Measurements from ENCODE around the gene BCL11A.

DNA sequence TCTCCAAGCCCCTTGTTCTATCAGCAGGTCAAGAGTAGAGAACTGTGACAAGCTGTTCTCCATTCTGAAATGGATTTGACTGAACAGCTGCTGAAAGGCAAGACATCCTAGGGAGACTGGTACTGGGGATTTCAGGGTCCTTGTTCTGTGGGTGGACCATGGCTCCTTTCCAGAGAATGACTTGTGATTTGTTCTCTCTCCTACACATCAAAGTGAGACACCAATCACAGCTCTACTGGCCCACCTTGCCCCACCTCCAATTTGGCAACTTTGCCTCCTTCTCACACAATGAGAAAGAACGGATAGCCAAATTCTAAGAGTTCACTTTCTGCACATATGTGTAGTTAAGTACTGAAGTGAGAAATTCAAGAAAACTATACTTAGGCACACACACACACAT lies 67.4 kb downstream of the BCL11A start:
- TF ChIP-seq ZFP36 (IDR thresholded peaks at IDR 0.05; ENCODE audit: borderline replicate concordance, low read depth, low read length, partially characterized antibody) (no peak), ZNF121 (CRISPR knock-in tag; IDR thresholded peaks at IDR 0.05) (no peak), BHLHE40 (IDR thresholded peaks at IDR 0.05; ENCODE audit: low read length) (no peak), SP1 (IDR thresholded peaks at IDR 0.05) (no peak), SP1 (CRISPR knock-in tag; IDR thresholded peaks at IDR 0.05) (no peak), EP300 (IDR thresholded peaks at IDR 0.05; ENCODE audit: low read depth in 2 of 2, low read length in 2 of 2) (no peak), EP300 (CRISPR knock-in tag; IDR thresholded peaks at IDR 0.05; ENCODE audit: borderline replicate concordance) (no peak)
- TF ChIP-seq, protein P1, sequence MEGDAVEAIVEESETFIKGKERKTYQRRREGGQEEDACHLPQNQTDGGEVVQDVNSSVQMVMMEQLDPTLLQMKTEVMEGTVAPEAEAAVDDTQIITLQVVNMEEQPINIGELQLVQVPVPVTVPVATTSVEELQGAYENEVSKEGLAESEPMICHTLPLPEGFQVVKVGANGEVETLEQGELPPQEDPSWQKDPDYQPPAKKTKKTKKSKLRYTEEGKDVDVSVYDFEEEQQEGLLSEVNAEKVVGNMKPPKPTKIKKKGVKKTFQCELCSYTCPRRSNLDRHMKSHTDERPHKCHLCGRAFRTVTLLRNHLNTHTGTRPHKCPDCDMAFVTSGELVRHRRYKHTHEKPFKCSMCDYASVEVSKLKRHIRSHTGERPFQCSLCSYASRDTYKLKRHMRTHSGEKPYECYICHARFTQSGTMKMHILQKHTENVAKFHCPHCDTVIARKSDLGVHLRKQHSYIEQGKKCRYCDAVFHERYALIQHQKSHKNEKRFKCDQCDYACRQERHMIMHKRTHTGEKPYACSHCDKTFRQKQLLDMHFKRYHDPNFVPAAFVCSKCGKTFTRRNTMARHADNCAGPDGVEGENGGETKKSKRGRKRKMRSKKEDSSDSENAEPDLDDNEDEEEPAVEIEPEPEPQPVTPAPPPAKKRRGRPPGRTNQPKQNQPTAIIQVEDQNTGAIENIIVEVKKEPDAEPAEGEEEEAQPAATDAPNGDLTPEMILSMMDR (CRISPR knock-in tag; IDR thresholded peaks at IDR 0.05), result no peak
- TF ChIP-seq, protein P2, sequence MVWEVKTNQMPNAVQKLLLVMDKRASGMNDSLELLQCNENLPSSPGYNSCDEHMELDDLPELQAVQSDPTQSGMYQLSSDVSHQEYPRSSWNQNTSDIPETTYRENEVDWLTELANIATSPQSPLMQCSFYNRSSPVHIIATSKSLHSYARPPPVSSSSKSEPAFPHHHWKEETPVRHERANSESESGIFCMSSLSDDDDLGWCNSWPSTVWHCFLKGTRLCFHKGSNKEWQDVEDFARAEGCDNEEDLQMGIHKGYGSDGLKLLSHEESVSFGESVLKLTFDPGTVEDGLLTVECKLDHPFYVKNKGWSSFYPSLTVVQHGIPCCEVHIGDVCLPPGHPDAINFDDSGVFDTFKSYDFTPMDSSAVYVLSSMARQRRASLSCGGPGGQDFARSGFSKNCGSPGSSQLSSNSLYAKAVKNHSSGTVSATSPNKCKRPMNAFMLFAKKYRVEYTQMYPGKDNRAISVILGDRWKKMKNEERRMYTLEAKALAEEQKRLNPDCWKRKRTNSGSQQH (CRISPR knock-in tag; IDR thresholded peaks at IDR 0.05; ENCODE audit: low read depth), result no peak
- TF ChIP-seq, protein P3, sequence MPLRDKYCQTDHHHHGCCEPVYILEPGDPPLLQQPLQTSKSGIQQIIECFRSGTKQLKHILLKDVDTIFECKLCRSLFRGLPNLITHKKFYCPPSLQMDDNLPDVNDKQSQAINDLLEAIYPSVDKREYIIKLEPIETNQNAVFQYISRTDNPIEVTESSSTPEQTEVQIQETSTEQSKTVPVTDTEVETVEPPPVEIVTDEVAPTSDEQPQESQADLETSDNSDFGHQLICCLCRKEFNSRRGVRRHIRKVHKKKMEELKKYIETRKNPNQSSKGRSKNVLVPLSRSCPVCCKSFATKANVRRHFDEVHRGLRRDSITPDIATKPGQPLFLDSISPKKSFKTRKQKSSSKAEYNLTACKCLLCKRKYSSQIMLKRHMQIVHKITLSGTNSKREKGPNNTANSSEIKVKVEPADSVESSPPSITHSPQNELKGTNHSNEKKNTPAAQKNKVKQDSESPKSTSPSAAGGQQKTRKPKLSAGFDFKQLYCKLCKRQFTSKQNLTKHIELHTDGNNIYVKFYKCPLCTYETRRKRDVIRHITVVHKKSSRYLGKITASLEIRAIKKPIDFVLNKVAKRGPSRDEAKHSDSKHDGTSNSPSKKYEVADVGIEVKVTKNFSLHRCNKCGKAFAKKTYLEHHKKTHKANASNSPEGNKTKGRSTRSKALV (CRISPR knock-in tag; IDR thresholded peaks at IDR 0.05), result no peak

All from HepG2 (cell line).